ENCODE data around the gene SLC13A3. TPM values are rescaled to one million over a fixed set of nuclear protein-coding genes. Genes with fewer than 3 reads are reported as not detected.

The SLC13A3 gene
- total RNA-seq, 1 donor: 4.3 TPM

DNA sequence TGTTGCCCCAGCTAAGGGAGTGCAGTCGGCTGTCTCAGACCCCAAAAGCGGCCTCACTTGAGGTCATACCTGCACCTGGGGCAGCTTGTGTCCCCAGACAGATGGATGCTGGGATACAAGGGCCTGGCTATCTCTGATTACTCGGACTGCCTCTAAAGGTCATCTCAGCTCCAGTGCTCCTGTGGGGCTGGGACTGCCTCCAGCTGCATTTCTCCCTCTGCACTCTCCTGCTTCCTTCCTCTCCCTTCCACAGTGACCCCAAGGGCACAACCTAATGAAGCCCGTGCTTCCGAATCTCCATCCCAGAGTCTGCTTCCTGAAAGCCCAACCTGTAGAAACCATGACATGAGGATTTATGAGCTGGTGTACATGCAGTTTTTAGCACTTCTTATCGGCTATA lies 78.0 kb downstream of the SLC13A3 start:
- DNase-seq (ENCODE audit: low read depth): no peak
- TF ChIP-seq, protein P1, sequence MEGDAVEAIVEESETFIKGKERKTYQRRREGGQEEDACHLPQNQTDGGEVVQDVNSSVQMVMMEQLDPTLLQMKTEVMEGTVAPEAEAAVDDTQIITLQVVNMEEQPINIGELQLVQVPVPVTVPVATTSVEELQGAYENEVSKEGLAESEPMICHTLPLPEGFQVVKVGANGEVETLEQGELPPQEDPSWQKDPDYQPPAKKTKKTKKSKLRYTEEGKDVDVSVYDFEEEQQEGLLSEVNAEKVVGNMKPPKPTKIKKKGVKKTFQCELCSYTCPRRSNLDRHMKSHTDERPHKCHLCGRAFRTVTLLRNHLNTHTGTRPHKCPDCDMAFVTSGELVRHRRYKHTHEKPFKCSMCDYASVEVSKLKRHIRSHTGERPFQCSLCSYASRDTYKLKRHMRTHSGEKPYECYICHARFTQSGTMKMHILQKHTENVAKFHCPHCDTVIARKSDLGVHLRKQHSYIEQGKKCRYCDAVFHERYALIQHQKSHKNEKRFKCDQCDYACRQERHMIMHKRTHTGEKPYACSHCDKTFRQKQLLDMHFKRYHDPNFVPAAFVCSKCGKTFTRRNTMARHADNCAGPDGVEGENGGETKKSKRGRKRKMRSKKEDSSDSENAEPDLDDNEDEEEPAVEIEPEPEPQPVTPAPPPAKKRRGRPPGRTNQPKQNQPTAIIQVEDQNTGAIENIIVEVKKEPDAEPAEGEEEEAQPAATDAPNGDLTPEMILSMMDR (IDR thresholded peaks at IDR 0.05; ENCODE audit: insufficient read depth, low read depth, low read length): no peak
- H3K4me3 ChIP-seq (ENCODE audit: low read depth, low read length): no peak overlapping the region

DNA sequence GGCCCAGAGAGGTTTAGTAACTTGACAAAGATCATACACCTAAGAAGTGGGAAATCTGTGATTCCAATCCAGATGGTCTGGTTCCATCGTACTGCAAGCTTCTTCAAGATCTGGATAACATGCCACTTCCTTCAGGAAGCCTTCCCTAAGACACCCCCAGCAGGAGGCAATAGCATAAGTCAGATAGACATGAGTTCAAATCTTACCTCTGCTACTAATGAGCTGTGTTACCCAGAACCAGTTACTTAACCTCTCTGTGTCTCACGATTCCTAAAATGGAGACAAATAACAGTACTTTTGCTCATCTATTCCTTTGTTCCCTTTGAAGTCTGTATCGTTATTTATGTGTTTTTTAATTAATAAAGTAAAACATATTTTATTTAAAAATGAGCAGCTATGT lies 78.5 kb downstream of the SLC13A3 start:
- TF ChIP-seq, protein P1 (IDR thresholded peaks at IDR 0.05; ENCODE audit: insufficient read depth, low read depth, low read length): no peak
- no peak overlapping the region for H3K4me3 ChIP-seq (ENCODE audit: low read depth, low read length)
- DNase-seq (ENCODE audit: low read depth): no peak

DNA sequence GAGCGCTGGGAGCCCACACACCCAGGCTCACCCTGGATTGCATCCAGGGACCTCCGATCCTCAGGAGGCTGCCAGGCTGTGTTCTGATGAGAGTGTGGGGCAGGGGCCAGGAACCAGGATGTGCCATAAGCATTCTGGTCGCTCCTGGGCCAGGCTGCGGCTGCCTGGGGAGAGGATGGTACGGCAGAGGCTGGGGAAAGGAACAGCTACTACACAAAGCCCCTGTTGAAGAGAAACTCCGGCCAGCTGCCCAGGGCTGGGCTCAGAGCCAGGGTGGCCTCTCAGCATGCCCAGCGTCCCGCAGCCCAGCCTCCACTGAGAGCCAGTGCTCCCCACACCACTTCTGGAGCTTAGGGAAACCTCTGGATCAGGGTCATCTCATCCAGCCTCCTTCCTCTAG lies 79.1 kb downstream of the SLC13A3 start:
- no peak overlapping the region for H3K4me3 ChIP-seq (ENCODE audit: low read depth, low read length)
- no peak for DNase-seq (ENCODE audit: low read depth)
- TF ChIP-seq, protein P1 (IDR thresholded peaks at IDR 0.05; ENCODE audit: insufficient read depth, low read depth, low read length): no peak

DNA sequence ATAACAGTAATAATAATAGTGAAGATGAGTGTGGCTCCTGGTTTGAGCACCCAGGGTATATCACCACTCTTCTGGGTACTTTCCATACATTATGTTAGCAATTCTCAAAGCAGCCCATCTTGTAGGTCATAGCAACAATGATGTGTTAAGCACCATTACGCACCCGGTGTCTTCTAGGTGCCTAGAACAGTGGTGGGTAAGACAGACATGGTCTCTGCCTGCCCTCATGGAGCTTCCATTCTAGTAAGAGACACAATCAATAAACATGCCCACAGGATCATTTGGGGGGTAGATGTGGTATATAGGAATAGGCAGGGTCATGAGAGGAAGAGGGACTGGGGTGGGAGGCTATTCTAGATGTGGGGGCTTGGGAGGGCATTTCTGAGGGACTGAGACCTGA lies 79.8 kb downstream of the SLC13A3 start:
- TF ChIP-seq, protein P1 (IDR thresholded peaks at IDR 0.05; ENCODE audit: insufficient read depth, low read depth, low read length): no peak
- DNase-seq (ENCODE audit: low read depth): no peak
- no peak overlapping the region for H3K4me3 ChIP-seq (ENCODE audit: low read depth, low read length)

DNA sequence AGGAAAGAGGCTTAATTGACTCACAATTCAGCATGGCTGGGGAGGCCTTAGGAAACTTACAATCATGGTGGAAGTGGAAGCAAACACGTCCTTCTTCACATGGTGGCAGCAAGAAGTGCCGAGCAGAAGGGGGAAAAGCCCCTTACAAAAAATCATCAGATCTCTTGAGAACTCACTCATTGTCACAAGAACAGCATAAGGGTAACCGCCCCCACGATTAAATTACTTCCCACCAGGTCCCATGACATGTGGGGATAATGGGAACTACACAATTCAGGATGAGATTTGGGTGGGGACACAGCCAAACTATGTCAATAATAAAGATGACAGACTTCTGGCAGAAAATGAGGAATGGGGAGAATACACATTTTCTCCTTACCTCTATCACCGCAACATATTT lies 80.3 kb downstream of the SLC13A3 start:
- H3K4me3 ChIP-seq (ENCODE audit: low read depth, low read length): no peak overlapping the region
- TF ChIP-seq, protein P1 (IDR thresholded peaks at IDR 0.05; ENCODE audit: insufficient read depth, low read depth, low read length): no peak
- no peak for DNase-seq (ENCODE audit: low read depth)

DNA sequence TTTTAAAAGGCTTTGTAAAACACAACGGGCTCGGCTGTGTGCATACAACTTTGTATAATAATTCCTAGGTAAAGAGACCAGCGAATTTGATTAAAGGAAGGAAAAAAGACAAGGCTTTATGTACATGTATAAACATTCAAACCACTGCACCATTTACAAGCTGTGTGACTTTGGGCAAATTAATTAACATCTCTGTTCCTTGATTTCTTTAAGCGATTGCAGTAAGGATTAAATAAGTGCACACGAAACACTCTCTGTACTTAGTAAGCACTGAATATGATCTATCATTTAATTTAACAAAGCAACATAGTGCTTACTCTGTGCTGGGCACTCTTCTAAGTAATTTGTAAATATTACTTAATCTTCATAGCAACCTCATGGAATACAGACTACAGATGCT lies 81.3 kb downstream of the SLC13A3 start:
- H3K4me3 ChIP-seq (ENCODE audit: low read depth, low read length): no peak overlapping the region
- TF ChIP-seq, protein P1 (IDR thresholded peaks at IDR 0.05; ENCODE audit: insufficient read depth, low read depth, low read length): no peak
- DNase-seq (ENCODE audit: low read depth): no peak

DNA sequence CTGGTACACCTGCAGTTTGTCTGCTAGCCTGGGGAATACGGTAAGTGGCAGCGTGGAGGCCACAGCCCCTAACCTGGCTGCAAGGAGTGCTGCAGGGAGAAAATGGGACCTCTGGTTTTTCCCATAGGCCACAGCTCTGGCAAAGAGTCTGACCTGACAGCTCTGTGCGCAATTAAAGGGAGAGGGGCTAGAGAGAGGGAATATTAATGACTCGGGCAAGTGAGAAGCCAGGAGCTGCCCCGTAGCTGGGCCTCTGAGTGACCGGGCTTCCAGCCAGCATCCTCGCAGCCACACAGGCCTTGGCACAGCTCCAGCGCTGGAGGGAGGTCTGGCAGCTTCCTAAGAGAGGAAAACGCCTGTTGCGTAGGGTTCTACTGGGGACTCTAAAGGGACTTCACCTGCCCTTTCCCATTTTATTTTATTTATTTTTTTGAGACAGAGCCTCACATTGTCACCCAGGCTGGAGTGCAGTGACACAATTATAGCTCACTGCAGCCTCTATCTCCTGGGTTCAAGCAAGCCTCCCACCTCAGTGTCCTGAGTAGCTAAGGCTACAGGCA lies 82.6 kb downstream of the SLC13A3 start:
- TF ChIP-seq, protein P1 (IDR thresholded peaks at IDR 0.05; ENCODE audit: insufficient read depth, low read depth, low read length): no peak
- no peak overlapping the region for H3K4me3 ChIP-seq (ENCODE audit: low read depth, low read length)
- peak; percentile 72 for DNase-seq (ENCODE audit: low read depth)
